Trophoblast cell (in vitro differentiated cells and primary cell): Measurements from ENCODE around the gene MAP1LC3B2.
A peak's percentile ranks its signal among the peaks of the same experiment; 100 is the strongest.

ENCODE experiments used
- DNase-seq, 2 donors: peaks; one replicate each; pipeline ENCODE4 v3.0.0-alpha.2; 2016
- H2AFZ ChIP-seq: 2 replicates; pipeline ENCODE4 v1.6.1; 2013; ENCODE audit warnings: low read length, moderate library complexity, mild to moderate bottlenecking; ENCODE audit not compliant: insufficient read depth, poor library complexity
- H2AK5ac ChIP-seq: 2 replicates; pipeline ENCODE4 v1.6.1; 2013; ENCODE audit warnings: mild to moderate bottlenecking, low read length
- H2BK120ac ChIP-seq: 2 replicates; pipeline ENCODE4 v1.6.1; 2013; ENCODE audit warnings: low read length, mild to moderate bottlenecking, moderate library complexity; ENCODE audit not compliant: insufficient read depth, poor library complexity
- H2BK12ac ChIP-seq: 2 replicates; pipeline ENCODE4 v1.6.1; 2013; ENCODE audit warnings: mild to moderate bottlenecking, low read length, moderate library complexity
- H2BK5ac ChIP-seq: 2 replicates; pipeline ENCODE4 v1.6.1; 2013; ENCODE audit warnings: low read length, low read depth, moderate library complexity, mild to moderate bottlenecking; ENCODE audit not compliant: poor library complexity
- H3K14ac ChIP-seq: 2 replicates; pipeline ENCODE4 v1.6.1; 2013; ENCODE audit warnings: mild to moderate bottlenecking, low read length
- H3K18ac ChIP-seq: 2 replicates; pipeline ENCODE4 v1.6.1; 2013; ENCODE audit warnings: mild to moderate bottlenecking, low read length
- H3K23ac ChIP-seq: 2 replicates; pipeline ENCODE4 v1.6.1; 2013; ENCODE audit warnings: low read length
- H3K27ac ChIP-seq: 2 replicates; pipeline ENCODE4 v1.5.1; 2013; ENCODE audit warnings: low read depth, mild to moderate bottlenecking, inconsistent platforms, low read length, moderate library complexity
- H3K27me3 ChIP-seq: 2 replicates; pipeline ENCODE4 v1.6.1; 2013; ENCODE audit warnings: inconsistent platforms, mild to moderate bottlenecking, low read length, moderate library complexity; ENCODE audit not compliant: insufficient read depth
- H3K36me3 ChIP-seq, 2 experiments: 1 replicate in 1 of 2; 2 replicates in 1 of 2; pipeline ENCODE4 v1.6.1; 2013; ENCODE audit warnings: low read length in 2 of 2, mild to moderate bottlenecking in 2 of 2, moderate library complexity in 1 of 2; ENCODE audit not compliant: insufficient read depth in 2 of 2, control insufficient read depth in 1 of 2
- H3K4ac ChIP-seq: 2 replicates; pipeline ENCODE4 v1.6.1; 2013; ENCODE audit warnings: low read depth, mild to moderate bottlenecking, low read length, moderate library complexity
- H3K4me1 ChIP-seq, 2 experiments: 1 replicate in 1 of 2; 2 replicates in 1 of 2; pipeline ENCODE4 v1.6.1; 2013; ENCODE audit warnings: low read length in 2 of 2, mild to moderate bottlenecking in 2 of 2, moderate library complexity in 1 of 2; ENCODE audit not compliant: insufficient read depth in 2 of 2, control insufficient read depth in 1 of 2
- H3K4me2 ChIP-seq: 2 replicates; pipeline ENCODE4 v1.6.1; 2013; ENCODE audit warnings: inconsistent platforms, mild to moderate bottlenecking, low read length, moderate library complexity
- H3K4me3 ChIP-seq: 2 replicates; pipeline ENCODE4 v1.5.1; 2013; ENCODE audit warnings: mild to moderate bottlenecking, low read depth, low read length, inconsistent platforms
- H3K79me1 ChIP-seq: one replicate; pipeline ENCODE4 v1.6.1; 2013; ENCODE audit warnings: low read length
- H3K79me2 ChIP-seq: 2 replicates; pipeline ENCODE4 v1.6.1; 2013; ENCODE audit warnings: low read length, mild to moderate bottlenecking; ENCODE audit not compliant: control insufficient read depth, insufficient read depth, poor library complexity
- H3K9ac ChIP-seq: 2 replicates; pipeline ENCODE4 v1.6.1; 2013; ENCODE audit warnings: mild to moderate bottlenecking, low read length
- H3K9me3 ChIP-seq: 2 replicates; pipeline ENCODE4 v1.6.1; 2013; ENCODE audit warnings: low read depth, mild to moderate bottlenecking, control low read depth, inconsistent platforms, low read length; ENCODE audit not compliant: insufficient read depth
- H4K12ac ChIP-seq: 2 replicates; pipeline ENCODE4 v1.6.1; 2013; ENCODE audit warnings: low read depth, mild to moderate bottlenecking, low read length, moderate library complexity
- H4K8ac ChIP-seq: 2 replicates; pipeline ENCODE4 v1.6.1; 2013; ENCODE audit warnings: low read depth, mild to moderate bottlenecking, low read length, moderate library complexity
- H4K91ac ChIP-seq: one replicate; pipeline ENCODE4 v1.6.1; 2013; ENCODE audit warnings: low read depth, mild to moderate bottlenecking, low read length, moderate library complexity
- WGBS: extraction: QIAGEN DNeasy Blood & Tissue Kit; methylation state at CpG from one replicate; pipeline ENCODE4 v1.1.7; 2013; ENCODE audit warnings: missing lambda C conversion rate; ENCODE audit not compliant: insufficient read length, insufficient coverage; ENCODE audit errors: extremely low coverage; 5-methylcytosine and 5-hydroxymethylcytosine counted together

The MAP1LC3B2 gene

DNA sequence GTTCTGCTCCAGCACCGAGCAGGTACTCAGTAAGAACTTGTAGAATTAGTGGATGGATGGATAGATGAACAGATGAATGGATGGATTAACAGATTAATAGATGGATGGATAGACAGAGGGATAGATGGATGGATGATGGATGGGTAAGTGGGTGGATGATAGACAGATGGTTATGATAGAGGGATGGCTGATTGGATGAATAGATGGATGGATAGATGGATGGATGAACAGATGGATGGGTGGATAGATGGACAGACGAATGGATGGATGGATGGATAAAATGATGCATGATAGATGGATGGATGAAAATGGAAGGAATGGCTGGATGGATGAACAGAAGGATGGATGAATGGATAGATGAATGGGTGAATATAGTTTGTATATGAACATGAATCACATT is 8.0 kb upstream of the MAP1LC3B2 start:
- H3K4me1 ChIP-seq = no peaks in the 10 kb centered on the region
- no peak overlapping the region for H3K4me3 ChIP-seq
- no peak overlapping the region for H4K91ac ChIP-seq
- H4K12ac ChIP-seq = no peak overlapping the region
- no peaks in the 10 kb centered on the region for H3K79me1 ChIP-seq
- 100% methylated on average over 1 of the region's 2 CpGs for WGBS
- no peak overlapping the region for H3K23ac ChIP-seq
- no peak overlapping the region for H3K14ac ChIP-seq
- H3K79me2 ChIP-seq = no peaks in the 10 kb centered on the region
- no peak overlapping the region for H3K9ac ChIP-seq
- no peak overlapping the region for H2BK12ac ChIP-seq
- H3K9me3 ChIP-seq = no peaks in the 10 kb centered on the region
- H3K27me3 ChIP-seq = no peaks in the 10 kb centered on the region
- no peak overlapping the region for H2BK120ac ChIP-seq
- H3K4ac ChIP-seq = no peak overlapping the region
- no peak overlapping the region for H2AK5ac ChIP-seq
- H3K27ac ChIP-seq = no peak overlapping the region
- H4K8ac ChIP-seq = no peak overlapping the region
- H2AFZ ChIP-seq = no peak overlapping the region
- H3K4me2 ChIP-seq = no peak overlapping the region
- DNase-seq = no peak
- no peaks in the 10 kb centered on the region for H3K36me3 ChIP-seq
- no peak overlapping the region for H2BK5ac ChIP-seq
- no peak overlapping the region for H3K18ac ChIP-seq

DNA sequence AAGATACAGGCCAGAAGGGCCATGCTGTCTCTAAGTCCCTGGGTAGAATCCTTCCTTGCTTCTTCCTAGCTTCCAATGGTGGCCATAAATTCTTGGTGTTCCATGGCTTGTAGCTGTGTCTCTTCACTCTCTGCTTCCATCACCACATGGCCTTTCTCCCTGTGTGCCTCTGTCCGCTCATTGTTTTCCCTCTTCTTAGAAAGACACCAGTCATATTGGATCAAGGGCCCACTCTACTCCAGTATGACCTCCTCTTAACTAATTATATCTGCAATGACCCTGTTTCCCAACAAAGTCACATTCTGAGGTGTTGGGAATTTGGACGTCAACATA is 7.6 kb upstream of the MAP1LC3B2 start:
- Histone ChIP-seq H3K23ac (no peak overlapping the region), H3K4me2 (no peak overlapping the region), H3K9me3 (no peaks in the 10 kb centered on the region), H3K4me3 (no peak overlapping the region), H3K27me3 (no peaks in the 10 kb centered on the region), H2BK12ac (no peak overlapping the region), H3K79me1 (no peaks in the 10 kb centered on the region), H2BK120ac (no peak overlapping the region), H3K14ac (no peak overlapping the region), H3K18ac (no peak overlapping the region), H3K4me1 (no peaks in the 10 kb centered on the region), H2BK5ac (no peak overlapping the region), H4K8ac (no peak overlapping the region), H2AK5ac (no peak overlapping the region), H3K79me2 (no peaks in the 10 kb centered on the region), H3K36me3 (no peaks in the 10 kb centered on the region), H2AFZ (no peak overlapping the region), H3K27ac (no peak overlapping the region), H3K9ac (no peak overlapping the region), H4K91ac (no peak overlapping the region), H4K12ac (no peak overlapping the region), H3K4ac (no peak overlapping the region)
- DNase-seq = no peak
- WGBS = no CpG with 5 or more reads among the region's 2 CpGs

DNA sequence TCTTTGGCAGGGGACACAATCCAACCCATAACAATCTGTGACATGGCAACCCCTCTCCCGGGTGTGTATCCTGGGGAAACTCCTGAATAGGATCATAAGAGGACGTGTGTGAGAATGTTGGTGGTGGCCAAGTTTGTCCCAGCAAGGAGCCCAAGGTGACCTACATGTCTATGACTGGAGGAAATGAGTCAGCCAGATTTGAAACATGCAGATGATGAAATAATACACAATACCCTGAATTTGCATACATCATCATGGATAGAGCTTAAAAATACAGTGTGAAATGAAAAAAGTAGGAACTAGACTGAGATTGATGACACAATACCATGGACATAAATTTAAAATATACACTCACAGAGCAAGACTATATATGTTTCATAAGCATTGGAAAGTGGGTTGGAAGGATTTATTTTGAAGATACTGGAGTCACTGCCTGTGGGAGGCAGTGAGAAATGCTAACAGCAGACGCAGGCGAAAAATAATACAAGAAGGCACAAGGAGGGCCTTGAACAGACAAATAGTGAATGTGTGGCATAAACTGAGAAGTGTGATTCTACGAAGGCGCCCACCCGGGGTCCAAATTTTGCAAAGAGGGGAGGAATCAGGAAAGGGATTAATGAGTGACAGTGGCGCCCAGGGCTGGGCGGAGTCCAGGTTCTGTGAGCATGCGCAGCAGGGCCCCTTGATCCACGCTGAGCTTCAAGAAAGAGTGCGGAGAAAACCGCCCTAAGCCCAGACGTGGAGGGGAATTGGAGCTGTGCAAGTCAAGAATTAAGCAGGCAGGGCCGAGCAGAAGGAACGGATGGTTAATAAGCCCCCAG is 7.0 kb upstream of the MAP1LC3B2 start:
- no peak overlapping the region for H2BK120ac ChIP-seq
- H3K36me3 ChIP-seq = no peaks in the 10 kb centered on the region
- peak; percentile 22 to 42 for DNase-seq
- H3K27ac ChIP-seq = no peak overlapping the region
- H3K79me2 ChIP-seq = no peaks in the 10 kb centered on the region
- no peak overlapping the region for H2BK5ac ChIP-seq
- H3K14ac ChIP-seq = no peak overlapping the region
- no peak overlapping the region for H3K4me3 ChIP-seq
- no peak overlapping the region for H4K91ac ChIP-seq
- H2BK12ac ChIP-seq = no peak overlapping the region
- H4K12ac ChIP-seq = no peak overlapping the region
- H3K23ac ChIP-seq = no peak overlapping the region
- no peak overlapping the region for H2AFZ ChIP-seq
- H2AK5ac ChIP-seq = no peak overlapping the region
- no peaks in the 10 kb centered on the region for H3K4me1 ChIP-seq
- H3K4ac ChIP-seq = no peak overlapping the region
- H3K27me3 ChIP-seq = no peaks in the 10 kb centered on the region
- no peaks in the 10 kb centered on the region for H3K79me1 ChIP-seq
- no peak overlapping the region for H4K8ac ChIP-seq
- no peaks in the 10 kb centered on the region for H3K9me3 ChIP-seq
- H3K18ac ChIP-seq = no peak overlapping the region
- H3K9ac ChIP-seq = no peak overlapping the region
- WGBS = no CpG with 5 or more reads among the region's 16 CpGs
- no peak overlapping the region for H3K4me2 ChIP-seq

DNA sequence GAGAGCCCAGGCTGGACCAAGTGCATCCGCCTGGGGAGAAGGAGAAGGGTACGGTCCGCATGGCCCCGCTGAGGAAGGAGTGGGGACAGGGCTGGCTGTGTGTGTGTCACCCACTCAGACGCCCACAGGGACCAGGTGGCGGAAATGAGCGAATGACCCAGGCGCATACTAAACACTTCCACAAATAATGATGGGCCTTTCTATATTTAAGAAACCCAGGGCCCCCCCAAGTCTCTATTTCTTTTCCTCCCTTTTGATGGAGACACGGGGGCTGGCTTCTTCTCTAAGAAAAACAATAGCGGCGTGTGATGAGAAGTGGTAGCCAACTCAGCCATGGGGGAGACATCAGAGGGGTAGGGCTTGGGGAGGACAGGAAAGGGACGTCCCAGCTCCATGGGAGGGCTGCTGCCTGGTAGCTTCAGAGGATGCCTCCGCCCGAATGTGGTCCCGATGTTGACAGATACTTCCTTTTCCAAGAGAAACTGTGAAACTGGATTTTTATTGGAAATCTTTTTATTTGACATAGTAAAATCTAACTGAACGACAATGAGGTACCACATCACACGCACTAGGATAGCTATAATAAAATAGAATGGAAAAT is 6.3 kb upstream of the MAP1LC3B2 start:
- no peak overlapping the region for H2BK12ac ChIP-seq
- H3K14ac ChIP-seq = no peak overlapping the region
- H3K9ac ChIP-seq = no peak overlapping the region
- H4K8ac ChIP-seq = no peak overlapping the region
- H3K4ac ChIP-seq = no peak overlapping the region
- no peak overlapping the region for H2AFZ ChIP-seq
- H3K79me1 ChIP-seq = no peaks in the 10 kb centered on the region
- H3K36me3 ChIP-seq = no peaks in the 10 kb centered on the region
- H3K79me2 ChIP-seq = no peaks in the 10 kb centered on the region
- H3K18ac ChIP-seq = no peak overlapping the region
- no CpG with 5 or more reads among the region's 17 CpGs for WGBS
- H3K27ac ChIP-seq = no peak overlapping the region
- no peaks in the 10 kb centered on the region for H3K9me3 ChIP-seq
- no peak overlapping the region for H3K4me3 ChIP-seq
- no peak overlapping the region for H2BK120ac ChIP-seq
- H3K27me3 ChIP-seq = no peaks in the 10 kb centered on the region
- H2AK5ac ChIP-seq = no peak overlapping the region
- H3K4me1 ChIP-seq = peaks cover 0 to 4% of the 10 kb centered on the region in 2 experiments
- H4K91ac ChIP-seq = no peak overlapping the region
- no peak overlapping the region for H4K12ac ChIP-seq
- no peak overlapping the region for H3K4me2 ChIP-seq
- no peak overlapping the region for H2BK5ac ChIP-seq
- DNase-seq = no peak
- H3K23ac ChIP-seq = no peak overlapping the region
